ENCODE results near the gene ECSCR.

ECSCR gene

GRCh38 chr5:139457241-139457640 lies 5.3 kb downstream of the ECSCR start:
- no peak overlapping the region for H3K27ac ChIP-seq
- no peak for TF ChIP-seq CTCF (IDR thresholded peaks at IDR 0.05)
- no peak for TF ChIP-seq ZFX (IDR thresholded peaks at IDR 0.05; ENCODE audit: borderline replicate concordance)

- H3K27ac ChIP-seq: no peak overlapping the region
- TF ChIP-seq CTCF (IDR thresholded peaks at IDR 0.05) (no peak), ZFX (IDR thresholded peaks at IDR 0.05; ENCODE audit: borderline replicate concordance) (no peak)
Measured at GRCh38 chr5:139456776-139457175, 5.8 kb downstream of the ECSCR start.

- H3K27ac ChIP-seq: no peak overlapping the region
- TF ChIP-seq CTCF (IDR thresholded peaks at IDR 0.05): no peak
- TF ChIP-seq ZFX (IDR thresholded peaks at IDR 0.05; ENCODE audit: borderline replicate concordance): no peak
Measured at GRCh38 chr5:139454568-139455290, 7.8 kb downstream of the ECSCR start.

GRCh38 chr5:139453683-139454567 lies 8.6 kb downstream of the ECSCR start:
- no peak overlapping the region for H3K27ac ChIP-seq
- TF ChIP-seq ZFX (IDR thresholded peaks at IDR 0.05; ENCODE audit: borderline replicate concordance) (no peak), CTCF (IDR thresholded peaks at IDR 0.05) (no peak)

GRCh38 chr5:139451878-139452660 lies 10.5 kb downstream of the ECSCR start:
- TF ChIP-seq CTCF (IDR thresholded peaks at IDR 0.05) (no peak), ZFX (IDR thresholded peaks at IDR 0.05; ENCODE audit: borderline replicate concordance) (no peak)
- H3K27ac ChIP-seq: no peak overlapping the region

GRCh38 chr5:139451176-139451575 lies 11.4 kb downstream of the ECSCR start:
- TF ChIP-seq CTCF (IDR thresholded peaks at IDR 0.05) (no peak), ZFX (IDR thresholded peaks at IDR 0.05; ENCODE audit: borderline replicate concordance) (no peak)
- H3K27ac ChIP-seq: no peak overlapping the region
